Retinal pigment epithelial cell (primary cell): ENCODE measurements around the gene MAGEA11.
"Not testable (repeated sequence)": the region's sequence is repeated elsewhere in the genome, so short reads cannot be mapped to it uniquely, and the experiment has no call there.

ENCODE experiments used
- DNase-seq: peaks from one replicate; pipeline ENCODE4 v3.0.0-alpha.2; 2010; ENCODE audit warnings: low read depth
- H3K4me3 ChIP-seq: 2 replicates; pipeline ENCODE4 v1.5.1; 2011; ENCODE audit warnings: mild to moderate bottlenecking, low read length, control low read depth, moderate library complexity
- TF ChIP-seq, protein P1 (sequence below): conservative IDR thresholded peaks from 2 replicates; pipeline ENCODE4 v1.5.1; 2011; ENCODE audit warnings: low read depth, low read length, control low read depth, inconsistent platforms

MAGEA11 gene, protein sequence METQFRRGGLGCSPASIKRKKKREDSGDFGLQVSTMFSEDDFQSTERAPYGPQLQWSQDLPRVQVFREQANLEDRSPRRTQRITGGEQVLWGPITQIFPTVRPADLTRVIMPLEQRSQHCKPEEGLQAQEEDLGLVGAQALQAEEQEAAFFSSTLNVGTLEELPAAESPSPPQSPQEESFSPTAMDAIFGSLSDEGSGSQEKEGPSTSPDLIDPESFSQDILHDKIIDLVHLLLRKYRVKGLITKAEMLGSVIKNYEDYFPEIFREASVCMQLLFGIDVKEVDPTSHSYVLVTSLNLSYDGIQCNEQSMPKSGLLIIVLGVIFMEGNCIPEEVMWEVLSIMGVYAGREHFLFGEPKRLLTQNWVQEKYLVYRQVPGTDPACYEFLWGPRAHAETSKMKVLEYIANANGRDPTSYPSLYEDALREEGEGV

DNA sequence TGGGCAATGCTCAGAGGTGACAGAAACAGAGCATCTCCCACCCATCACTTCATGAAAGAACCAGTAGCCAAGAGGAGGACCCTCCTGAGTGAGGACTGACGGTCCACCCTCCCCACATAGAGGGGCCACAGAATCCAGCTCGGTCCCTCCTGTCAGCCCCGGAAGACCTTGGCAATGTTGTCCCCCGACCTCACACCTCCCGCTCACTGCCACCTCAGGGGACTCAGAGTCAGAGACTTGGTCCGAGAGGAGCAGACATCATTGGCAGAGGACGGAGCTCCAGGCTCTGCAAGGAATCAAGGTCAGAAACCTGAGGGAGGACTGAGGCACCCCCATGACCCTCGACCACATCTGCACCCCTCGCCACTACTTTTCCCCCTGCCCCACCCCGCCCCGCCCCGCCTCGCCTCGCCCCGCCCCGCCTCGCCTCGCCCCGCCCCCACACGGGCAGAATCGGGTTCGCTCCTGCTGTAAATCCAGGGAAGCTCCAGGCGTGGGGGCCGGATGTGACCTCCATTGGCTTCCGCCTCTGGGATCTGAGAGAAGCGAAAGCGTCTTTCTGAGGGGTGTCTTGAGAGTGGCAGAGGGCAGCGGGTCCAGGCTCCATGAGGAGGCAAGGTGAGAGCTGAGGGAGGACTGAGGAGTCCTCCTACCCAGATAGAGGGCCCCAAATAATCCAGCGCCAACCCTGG lies at the start of gene MAGEA11:
Gene MAGEA11, plus strand, starts transcription at position 516 of the 692 bp plus-strand sequence. CDS start 1,100 bp downstream, outside the sequence.
- TF ChIP-seq, protein P1, sequence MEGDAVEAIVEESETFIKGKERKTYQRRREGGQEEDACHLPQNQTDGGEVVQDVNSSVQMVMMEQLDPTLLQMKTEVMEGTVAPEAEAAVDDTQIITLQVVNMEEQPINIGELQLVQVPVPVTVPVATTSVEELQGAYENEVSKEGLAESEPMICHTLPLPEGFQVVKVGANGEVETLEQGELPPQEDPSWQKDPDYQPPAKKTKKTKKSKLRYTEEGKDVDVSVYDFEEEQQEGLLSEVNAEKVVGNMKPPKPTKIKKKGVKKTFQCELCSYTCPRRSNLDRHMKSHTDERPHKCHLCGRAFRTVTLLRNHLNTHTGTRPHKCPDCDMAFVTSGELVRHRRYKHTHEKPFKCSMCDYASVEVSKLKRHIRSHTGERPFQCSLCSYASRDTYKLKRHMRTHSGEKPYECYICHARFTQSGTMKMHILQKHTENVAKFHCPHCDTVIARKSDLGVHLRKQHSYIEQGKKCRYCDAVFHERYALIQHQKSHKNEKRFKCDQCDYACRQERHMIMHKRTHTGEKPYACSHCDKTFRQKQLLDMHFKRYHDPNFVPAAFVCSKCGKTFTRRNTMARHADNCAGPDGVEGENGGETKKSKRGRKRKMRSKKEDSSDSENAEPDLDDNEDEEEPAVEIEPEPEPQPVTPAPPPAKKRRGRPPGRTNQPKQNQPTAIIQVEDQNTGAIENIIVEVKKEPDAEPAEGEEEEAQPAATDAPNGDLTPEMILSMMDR, result no peak
- no peak within 1 kb of the TSS for H3K4me3 ChIP-seq
- DNase-seq, result no peak

DNA sequence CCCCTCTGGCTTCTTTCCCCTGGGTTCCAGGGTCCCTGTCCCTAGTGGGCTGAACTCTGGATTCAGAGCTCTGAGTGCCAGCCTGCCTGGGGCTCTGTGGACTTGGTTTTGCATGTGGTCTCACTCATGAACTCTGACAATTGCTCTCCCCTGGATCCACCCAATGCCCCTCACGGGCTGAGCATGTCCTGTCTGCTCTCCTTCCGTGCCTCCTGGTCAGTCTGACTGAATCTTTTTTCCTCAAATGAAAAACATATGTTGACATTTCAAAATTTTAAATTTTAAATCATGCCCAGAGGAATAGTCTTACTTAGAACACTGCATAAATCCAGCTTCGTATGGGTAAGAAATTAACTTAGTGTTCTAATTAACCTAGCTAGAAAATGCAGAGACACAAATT lies 36.8 kb upstream of the MAGEA11 start:
- H3K4me3 ChIP-seq, DNase-seq: not testable (repeated sequence)

DNA sequence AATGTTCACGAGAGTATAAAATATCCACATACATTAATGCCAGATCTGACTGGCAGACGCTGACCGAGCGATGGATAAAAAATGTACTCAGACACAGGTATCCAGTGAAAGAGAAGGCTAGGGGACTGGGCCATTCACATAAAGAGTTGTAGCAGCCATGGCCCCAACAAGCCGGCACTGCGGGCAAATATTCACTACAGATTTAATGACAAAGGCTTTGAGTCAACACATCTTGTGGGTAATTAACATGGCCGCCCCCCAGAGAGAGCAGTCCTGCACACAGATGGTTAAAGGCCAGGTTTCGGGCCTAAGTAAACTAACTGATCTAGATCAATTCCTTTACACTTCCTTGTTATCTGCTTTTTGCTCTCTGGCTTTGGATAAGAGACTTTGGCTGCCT lies 36.3 kb upstream of the MAGEA11 start:
- H3K4me3 ChIP-seq, DNase-seq: not testable (repeated sequence)

DNA sequence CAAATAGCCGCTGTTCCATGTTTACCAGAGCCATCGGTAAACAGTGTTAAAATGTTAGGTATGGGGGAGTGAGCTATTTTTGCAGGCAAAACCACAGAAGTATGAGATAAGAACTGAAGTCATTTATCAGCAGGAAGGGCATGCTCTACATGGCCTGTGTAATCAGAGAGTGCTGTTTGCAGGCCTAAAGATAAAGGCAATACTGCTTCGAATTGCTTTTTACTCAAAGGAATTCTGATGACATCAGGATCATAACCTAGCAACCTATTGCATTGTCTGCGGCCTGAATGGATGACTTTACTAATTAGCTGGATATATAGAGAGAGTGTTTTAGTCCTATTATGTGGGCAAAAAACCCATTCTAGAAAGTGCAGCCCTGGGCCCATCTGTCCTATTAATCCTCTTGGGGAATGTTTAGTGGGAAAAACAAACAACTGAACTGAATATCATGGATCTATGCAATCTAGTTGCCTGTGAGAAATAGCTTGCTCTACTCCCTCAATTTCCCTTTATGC lies 32.6 kb upstream of the MAGEA11 start:
- not testable (repeated sequence) for H3K4me3 ChIP-seq, DNase-seq

DNA sequence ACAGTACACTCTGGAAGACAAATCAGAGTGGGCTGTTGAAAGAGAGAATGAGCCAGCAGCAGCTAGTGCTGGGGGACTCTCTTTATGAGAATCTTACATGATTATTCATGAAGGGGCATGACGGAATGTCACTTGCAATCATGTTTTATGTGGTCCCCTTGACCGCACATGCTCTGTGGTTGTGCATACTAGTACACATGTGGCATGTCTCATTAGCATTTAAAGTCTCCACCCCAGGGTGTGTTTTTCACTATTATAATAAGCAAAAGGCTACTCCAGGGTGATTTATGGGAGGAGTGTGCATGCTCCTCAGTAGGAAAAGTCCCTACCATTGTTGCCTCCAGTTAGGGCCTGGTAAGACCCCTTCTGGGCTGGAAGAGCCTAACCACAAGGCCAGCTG lies 30.7 kb upstream of the MAGEA11 start:
- H3K4me3 ChIP-seq, result no peak overlapping the region
- TF ChIP-seq, protein P1, result no peak
- no peak for DNase-seq

DNA sequence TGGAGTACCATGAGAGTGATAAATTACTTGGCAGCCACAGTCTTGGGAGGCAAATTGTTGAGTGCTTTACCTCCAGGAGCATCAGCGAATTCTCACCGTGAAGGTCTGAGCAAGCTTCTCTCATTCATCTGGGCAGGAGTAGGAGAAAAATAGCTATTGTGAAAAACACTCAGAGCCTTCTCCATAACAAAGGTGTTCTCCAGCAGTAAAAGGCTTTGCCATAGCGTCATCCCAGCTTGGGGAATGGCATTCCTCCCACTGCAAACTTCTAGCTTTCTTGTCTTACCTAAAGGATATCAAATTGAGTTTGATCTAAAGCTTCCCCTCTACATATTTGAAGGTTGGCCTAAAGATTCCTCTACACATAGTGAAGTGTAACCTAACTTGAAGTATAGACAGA lies 29.8 kb upstream of the MAGEA11 start:
- no peak for DNase-seq
- H3K4me3 ChIP-seq, result no peak overlapping the region
- TF ChIP-seq, protein P1, result no peak

GRCh38 chrX:149682956-149683947 lies 28.6 kb upstream of the MAGEA11 start:
- TF ChIP-seq, protein P1, result no peak
- no peak for DNase-seq
- H3K4me3 ChIP-seq, result no peak overlapping the region
